ENCODE data around the gene VAV2.

VAV2 gene

GRCh38 chr9:133950192-133950591, 41.9 kb downstream of the VAV2 start:
- peak; percentile 10 for DNase-seq

DNA sequence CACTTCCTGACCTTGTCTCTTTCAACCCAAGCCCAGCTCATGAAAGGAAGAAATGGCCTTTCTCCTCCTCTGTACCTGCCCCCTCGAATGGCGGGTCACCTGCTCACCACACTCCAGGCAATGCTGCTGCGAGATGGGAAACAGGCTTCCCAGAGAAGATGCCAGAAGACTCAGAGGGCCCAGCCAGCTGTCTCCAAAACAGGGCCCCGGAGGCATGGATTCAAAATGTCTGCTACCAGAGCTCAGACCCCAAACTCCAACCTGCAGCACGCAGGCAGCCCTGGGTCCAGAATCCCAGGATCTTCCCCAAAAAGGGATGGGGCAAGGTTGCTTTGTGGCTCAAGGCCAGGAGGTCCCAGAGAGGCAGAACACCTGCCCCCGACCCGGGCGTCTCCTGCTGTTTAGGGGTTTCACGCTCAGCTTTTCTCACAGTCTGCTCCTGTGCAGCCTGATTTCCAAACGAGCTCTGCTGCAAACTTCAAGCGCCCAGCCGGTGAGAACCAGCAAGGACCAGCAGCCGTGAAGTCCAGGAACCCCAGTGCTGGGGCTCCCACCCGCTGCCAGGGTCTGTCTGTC, 42.5 kb downstream of the VAV2 start:
- DNase-seq: no peak

DNA sequence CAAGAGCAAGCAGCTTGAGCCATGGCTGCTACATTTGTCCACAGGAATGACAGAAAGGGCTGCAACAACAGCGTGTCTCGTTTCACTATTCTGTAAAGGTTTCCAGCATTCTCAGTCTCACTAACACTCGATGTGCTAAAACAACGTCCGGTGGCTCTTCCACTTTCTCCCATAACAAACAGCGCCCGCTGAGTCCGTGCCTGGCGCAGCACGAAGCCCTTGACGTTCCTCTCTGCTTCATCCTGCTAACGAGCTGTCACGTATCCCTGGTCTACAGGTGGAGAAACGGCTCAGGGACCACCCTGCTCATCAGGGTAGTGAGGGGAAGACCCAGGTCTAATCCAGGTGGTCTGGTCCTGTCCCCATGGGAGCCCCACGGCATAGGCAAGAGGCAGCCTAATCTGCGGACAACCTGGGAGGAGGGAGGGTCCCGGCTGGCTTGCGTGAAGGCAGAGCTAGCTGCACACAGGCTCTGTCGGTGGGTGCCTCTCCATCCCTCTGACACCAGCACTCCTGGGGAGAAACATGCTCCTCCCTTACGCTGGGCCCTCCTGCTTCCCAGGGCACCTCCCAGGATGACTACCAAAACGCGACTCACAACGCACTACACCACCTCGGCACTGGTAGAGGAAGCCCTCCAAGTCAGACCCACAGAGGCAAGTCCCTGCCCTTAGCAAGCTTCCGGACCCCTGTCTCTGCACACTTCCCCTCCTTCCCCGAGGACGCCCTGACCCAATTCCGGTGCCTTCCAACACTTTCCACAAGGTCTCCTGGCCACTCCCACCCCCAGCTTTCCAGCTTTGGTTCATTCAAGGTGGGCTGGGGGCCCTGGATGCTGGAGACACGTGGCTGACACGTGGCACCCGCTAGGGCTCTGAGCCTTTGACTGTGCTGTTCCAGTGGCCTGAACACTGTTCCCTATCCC, 43.3 kb downstream of the VAV2 start:
- DNase-seq: no peak

GRCh38 chr9:133948131-133948530, 44.0 kb downstream of the VAV2 start:
- DNase-seq: no peak

DNA sequence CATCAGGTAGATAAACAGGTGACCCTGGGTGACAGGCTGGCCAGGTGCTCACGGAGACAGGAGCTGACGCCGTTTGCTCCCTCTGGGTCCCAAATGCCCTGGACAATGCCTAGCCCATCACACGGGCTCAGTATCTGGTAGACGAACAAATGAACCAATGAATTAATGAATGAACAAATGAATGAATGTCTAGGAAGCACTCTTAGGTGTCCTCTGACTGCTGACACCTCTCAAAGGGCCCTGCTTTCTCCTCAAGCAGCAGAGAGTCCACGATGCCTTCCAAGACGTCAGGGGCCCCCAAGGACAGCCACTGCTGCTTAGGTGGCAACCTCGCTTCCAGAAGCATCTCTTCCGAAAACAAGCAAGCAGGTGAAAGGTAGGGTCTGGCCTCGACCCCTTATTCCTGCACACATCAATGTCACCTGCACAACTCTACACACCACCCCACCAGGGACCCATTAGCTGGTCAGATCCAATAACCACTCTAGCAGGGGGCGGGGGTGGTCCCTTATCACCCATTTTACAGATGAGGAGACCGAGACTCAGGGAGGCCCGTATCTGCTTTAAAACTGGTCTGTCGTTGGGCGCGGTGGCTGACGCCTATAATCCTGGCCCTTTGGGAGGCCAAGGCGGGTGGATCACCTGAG, 45.2 kb downstream of the VAV2 start:
- no peak for DNase-seq

GRCh38 chr9:133945977-133946753, 46.0 kb downstream of the VAV2 start:
- no peak for DNase-seq

GRCh38 chr9:133945314-133945975, 46.7 kb downstream of the VAV2 start:
- DNase-seq: no peak

GRCh38 chr9:133944746-133945135, 47.4 kb downstream of the VAV2 start:
- DNase-seq: no peak

GRCh38 chr9:133943781-133944745, 48.1 kb downstream of the VAV2 start:
- no peak for DNase-seq

DNA sequence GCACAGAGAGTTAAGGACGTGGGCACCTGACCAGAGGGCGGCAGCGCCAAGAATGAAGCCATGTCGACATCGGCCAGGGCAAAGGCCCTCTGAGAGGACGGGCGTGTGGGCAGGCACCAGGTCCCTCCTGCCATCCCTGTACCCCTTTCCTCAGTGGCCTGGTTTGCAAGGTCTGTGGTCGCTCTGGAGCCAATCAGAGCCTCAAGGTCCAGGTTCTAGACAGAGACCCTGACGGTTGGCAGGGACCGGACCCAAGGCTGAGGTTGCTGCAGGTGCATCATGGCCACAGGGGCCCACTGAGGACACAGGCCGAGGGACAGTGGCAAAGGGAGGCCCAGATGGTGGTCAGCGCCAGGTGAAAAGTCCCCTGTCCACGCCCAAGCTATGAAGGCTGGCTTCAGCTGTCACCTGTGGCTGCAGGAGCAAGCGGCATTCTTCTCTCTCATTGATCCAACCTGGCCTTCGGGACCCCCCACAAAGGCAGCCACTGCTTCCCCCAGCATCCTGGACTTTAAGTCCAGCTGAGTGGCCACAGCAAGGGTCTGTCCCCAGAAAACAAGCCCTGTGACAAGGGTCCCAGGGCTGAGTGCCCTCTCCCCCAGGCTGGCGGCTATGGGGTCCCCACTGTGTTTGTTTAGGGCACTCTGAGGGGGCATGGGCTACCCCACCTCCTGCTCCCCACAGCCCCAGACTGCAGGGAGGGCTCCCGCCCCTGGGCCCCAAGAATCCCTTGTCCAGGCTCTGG, 48.9 kb downstream of the VAV2 start:
- no peak for DNase-seq

- no peak for DNase-seq
These were observed 49.7 kb downstream of the VAV2 start for GRCh38 chr9:133942206-133942975.

- DNase-seq: no peak
These were observed 52.3 kb downstream of the VAV2 start for GRCh38 chr9:133939845-133940244.

- DNase-seq: no peak
These were observed 52.8 kb downstream of the VAV2 start for GRCh38 chr9:133939171-133939785.

- DNase-seq: no peak
These were observed 53.4 kb downstream of the VAV2 start for GRCh38 chr9:133938753-133939152.

DNA sequence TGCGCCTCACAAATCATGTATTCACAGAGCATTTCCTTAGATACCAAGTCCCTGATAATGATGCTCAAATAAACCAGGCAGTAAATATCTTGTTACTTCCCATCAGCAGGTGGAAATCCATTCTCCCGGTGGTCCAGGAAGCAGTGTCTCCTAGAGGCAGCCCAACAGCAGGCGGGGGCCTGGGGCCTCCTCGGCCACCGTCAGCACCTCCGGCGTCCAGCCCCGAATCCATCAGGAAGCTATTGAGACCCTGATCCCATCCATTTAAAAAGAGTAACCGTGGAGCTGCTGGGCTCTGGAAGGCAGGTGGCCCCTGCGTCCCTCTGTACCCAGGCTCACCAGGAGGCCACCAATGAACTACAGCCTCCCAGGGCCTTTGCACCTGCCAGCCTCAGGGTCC, 54.0 kb downstream of the VAV2 start:
- DNase-seq: no peak

GRCh38 chr9:133937120-133937519, 55.0 kb downstream of the VAV2 start:
- DNase-seq: no peak

GRCh38 chr9:133935328-133936005, 56.7 kb downstream of the VAV2 start:
- no peak for DNase-seq

DNA sequence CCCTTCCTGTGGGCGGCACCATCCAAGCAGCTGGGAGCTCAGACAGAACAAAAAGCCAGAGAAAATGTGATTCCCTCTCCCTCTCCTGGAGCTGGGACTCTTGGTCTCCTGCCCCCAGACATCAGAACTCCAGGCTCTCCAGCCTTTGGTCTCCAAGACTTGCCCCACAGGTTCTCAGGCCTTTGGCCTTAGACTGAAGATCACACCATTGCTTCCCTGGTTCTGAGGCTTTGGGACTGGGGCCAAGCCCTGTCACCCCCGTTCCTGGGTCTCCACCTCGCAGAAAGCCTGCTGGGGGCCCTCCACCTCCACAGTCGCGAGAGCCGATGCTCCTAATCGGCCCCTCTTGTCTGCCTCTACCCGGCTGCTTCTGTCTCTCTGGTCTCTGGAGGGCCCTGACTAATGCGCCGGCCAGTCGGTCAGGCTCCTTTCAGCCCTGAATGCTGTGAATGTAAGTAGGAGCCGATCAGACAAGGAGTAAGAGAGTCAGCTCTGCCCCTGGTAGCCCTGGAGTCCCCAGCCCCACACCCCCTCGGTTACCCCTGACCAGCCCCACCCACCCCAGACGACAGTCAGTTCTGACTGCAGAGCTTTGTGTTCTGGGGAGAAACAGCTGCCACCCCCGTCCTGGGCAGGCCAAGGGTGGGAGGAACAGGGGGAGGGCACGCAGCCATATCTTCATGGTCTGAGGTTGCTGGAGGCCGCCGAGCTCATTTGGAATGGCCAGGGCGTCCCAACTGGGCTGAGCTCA, 57.5 kb downstream of the VAV2 start:
- DNase-seq: no peak
